ENCODE data around the gene CCDC102A.

- TF ChIP-seq POLR2AphosphoS5 (IDR thresholded peaks at IDR 0.05) (no peak), EP300 (IDR thresholded peaks at IDR 0.05) (no peak), POLR2A (IDR thresholded peaks at IDR 0.05) (no peak)
Measured at GRCh38 chr16:57507136-57508034, 29.0 kb downstream of the CCDC102A start.

Data from upper lobe of left lung (tissue), 4 donors.